Left ventricle myocardium superior (tissue), 1 donor: ENCODE data around the gene B4GALNT1. TPM values are rescaled to one million over a fixed set of nuclear protein-coding genes. Genes with fewer than 3 reads are reported as not detected.
"Not testable (repeated sequence)": the region's sequence is repeated elsewhere in the genome, so short reads cannot be mapped to it uniquely, and the experiment has no call there.

Experiments
- ATAC-seq: fragments of 200-7000 bp; cut with Tn5 transposase; one replicate; pipeline ENCODE4 v1.9.1; 2020; ENCODE audit warnings: mild to moderate bottlenecking, moderate library complexity
- DNase-seq: peaks from one replicate; pipeline ENCODE4 v3.0.0-alpha.2; 2020
- intact Hi-C: fragments of 100-400 bp; cut with micrococcal nuclease; formaldehyde crosslinking; loops from one replicate; pipeline ENCODE4 v1.11.0; 2022
- long read RNA-seq: library from polyadenylated mRNA; unstranded; transcript quantifications from one replicate; pipeline ENCODE4 v2.0.0, GENCODE V29; 2021
- total RNA-seq: library from RNA; stranded (reverse); fragmentation: NEBNext Ultra II Directional; extraction: Animal tissue kit (Norgen Biotek cat#: 25700); gene quantifications from one replicate; pipeline ENCODE4 v1.2.1, GENCODE V29; 2021
- donor health status: DM: no; HTN: yes; CAD: no; lungs with severe emphysema.

B4GALNT1 gene
- 5.1 TPM for total RNA-seq
- long read RNA-seq, partial matches to known transcripts: 1 of 7 reads
- long read RNA-seq, other reads (novel, unspliced or antisense): 2 of 7 reads

DNA sequence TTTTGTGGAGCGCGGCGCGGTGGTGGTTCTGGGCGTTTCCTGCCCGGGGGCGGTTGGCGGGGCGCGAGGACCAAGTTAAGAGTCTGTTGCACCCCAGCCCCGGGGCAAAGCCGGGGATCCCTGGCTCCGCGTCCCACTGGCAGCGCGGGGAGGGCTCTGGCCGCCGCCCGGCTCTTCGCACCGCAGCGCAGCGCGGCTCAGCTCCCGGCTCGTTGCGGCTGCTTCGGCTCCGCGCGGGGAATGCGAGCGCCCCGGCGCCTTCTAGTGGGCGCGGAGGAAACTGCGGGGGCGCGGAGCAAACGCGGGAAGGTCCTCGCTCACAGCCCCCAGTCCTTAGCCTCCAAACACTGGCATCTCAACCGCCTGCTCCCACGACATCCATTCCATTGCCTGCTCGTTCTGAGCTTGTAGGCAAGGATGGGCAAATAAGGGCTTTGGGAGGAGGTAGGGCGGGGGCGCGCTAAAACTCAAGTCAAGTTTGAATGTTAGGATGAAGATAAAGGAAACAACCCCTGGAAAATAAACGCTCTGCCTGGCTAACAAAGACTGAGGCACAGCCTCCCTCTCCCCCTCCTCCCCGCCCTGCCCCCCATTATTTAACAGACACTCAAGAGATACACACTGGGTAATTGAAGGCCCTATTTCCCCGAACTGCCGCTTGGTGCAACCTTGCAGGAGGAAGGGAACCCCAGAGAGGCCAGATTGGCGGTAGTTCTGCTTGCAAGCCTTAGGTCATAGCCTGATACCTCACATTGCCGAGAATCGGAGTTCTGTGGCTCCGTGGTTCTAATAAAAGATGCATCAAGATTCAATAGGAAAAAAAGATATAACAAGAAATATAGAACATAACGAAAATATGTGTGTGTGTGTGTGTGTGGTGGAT lies at the start of gene B4GALNT1:
Gene B4GALNT1, minus strand, starts transcription at position 244 of the 883 bp plus-strand sequence. CDS start 1,069 bp downstream, outside the sequence.
- ATAC-seq: peak; percentile 94
- intact Hi-C loops: no loop called here
- peak; percentile 79 for DNase-seq

DNA sequence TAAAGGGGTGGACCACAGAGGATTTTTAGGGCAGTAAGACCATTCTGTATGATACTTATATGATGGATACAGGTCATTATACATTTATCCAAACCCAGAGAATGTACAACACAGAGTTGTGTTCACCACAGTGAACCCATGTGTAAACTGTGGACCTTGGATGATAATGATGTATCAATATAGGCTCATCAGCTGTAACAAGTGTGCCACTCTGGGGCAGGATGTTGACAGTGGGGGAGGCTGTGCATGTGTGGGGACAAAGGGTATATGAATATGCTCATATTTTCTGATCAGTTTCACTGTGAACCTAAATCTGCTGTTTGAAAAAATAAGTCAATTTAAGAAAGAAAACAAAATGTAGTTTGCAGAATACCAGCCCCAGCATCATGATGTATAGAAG lies 46.7 kb upstream of the B4GALNT1 start:
- intact Hi-C loops: no loop called here
- no peak for ATAC-seq
- DNase-seq: no peak

DNA sequence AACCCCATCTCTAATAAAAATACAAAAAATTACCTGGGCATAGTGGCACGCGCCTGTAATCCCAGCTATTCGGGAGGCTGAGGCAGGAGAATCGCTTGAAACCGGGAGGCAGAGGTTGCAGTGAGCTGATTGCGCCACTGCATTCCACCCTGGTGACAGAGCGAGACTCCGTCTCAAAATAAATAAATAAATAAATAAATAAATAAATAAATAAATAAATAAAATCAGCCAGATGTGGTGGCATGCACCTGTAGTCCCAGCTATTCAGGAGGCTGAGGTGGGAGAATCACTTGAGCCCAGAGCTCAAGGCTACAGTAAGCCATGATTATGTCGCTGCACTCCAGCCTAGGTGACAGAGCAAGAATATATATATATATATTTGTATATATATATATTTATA lies 44.9 kb upstream of the B4GALNT1 start:
- DNase-seq, ATAC-seq, intact Hi-C loops: not testable (repeated sequence)

DNA sequence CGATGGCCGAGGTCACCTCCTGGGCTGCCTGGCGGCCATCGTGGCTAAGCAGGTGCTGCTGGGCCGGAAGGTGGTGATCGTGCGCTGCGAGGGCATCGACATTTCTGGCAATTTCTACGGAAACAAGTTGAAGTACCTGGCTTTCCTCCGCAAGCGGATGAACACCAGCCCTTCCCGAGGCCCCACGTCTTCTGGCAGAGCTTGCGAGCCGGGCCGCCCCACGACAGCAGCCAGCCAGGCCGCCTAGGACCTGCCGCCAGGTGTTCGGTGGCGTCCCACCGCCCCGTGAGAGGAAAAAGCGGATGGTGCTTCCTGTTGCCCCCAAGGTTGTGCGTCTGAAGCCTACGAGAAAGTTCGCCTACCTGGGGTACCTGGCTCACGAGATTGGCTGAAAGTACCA lies 41.7 kb upstream of the B4GALNT1 start:
- no peak for DNase-seq
- intact Hi-C loops: no loop called here
- ATAC-seq: no peak

DNA sequence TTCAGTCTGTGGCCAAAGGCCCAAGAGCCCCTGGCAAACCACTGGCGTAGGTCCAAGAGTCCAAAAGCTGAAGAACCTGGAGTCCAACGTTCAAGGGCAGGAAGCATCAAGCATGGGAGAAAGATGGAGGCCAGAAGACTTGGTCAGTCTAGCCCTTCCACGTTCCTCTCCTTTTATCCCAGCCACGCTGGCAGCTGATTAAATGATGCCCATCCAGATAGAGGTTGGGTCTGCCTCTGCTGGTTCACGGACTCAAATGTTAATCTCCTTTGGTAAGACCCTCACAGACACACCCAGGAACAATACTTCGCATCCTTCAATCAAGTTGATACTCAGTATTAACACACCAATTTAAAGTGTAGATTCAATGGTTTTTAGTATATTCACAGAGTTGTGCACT lies 39.8 kb upstream of the B4GALNT1 start:
- intact Hi-C loops: no loop called here
- ATAC-seq (no peak), DNase-seq (no peak)

DNA sequence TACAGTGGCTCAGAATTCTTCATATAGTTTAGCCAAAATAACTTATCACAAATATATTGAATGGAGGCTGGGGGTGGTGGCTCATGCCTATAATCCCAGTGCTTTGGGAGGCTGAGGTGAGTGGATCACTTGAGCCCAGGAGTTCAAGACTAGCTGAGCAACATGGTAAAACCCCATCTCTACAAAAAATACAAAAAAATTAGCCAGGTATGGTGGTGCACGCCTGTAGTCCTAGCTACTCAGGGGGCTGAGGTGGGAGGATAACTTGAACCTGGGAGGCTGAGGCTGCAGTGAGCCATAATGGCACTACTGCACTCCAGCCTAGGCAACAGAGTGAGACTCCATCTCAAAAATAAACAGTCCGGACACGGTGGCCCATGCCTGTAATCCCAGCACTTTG lies 38.8 kb upstream of the B4GALNT1 start:
- DNase-seq, intact Hi-C loops, ATAC-seq: not testable (repeated sequence)

DNA sequence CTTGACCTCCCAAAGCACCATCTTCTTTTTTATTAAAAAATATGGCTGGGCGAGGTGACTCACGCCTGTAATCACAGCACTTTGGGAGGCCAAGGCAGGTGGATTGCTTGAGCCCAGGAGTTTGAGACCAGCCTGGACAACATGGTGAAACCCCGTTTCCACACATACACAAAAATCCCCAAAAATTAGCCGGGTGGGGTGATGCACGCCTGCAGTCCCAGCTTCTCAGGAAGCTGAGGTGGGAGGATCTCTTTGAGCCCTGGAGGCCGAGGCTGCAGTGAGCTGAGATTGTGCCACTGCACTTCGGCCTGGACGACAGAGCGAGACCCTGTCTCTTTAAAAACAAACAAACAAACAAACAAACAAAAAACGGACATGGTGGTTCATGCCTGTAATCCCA lies 36.7 kb upstream of the B4GALNT1 start:
- ATAC-seq, DNase-seq, intact Hi-C loops: not testable (repeated sequence)

DNA sequence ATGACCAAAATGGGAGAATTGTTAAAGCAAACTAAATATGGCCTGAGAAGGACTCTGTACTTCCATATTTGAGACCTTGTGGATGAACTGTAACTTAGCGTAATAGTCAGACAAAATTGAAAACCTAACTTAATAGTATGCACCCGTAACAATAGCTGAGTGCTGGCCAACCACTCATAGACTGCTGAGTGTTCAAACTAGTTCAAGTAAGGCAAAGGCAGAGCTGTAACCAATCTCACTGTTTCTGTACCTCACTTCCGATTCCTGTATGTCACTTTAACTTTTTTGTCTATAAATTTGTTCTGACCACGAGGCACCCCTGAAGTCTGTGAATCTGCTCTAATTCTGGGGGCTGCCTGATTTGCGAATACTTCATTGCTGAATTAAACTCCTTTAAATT lies 33.9 kb upstream of the B4GALNT1 start:
- DNase-seq (no peak), ATAC-seq (no peak)
- intact Hi-C loops: no loop called here

DNA sequence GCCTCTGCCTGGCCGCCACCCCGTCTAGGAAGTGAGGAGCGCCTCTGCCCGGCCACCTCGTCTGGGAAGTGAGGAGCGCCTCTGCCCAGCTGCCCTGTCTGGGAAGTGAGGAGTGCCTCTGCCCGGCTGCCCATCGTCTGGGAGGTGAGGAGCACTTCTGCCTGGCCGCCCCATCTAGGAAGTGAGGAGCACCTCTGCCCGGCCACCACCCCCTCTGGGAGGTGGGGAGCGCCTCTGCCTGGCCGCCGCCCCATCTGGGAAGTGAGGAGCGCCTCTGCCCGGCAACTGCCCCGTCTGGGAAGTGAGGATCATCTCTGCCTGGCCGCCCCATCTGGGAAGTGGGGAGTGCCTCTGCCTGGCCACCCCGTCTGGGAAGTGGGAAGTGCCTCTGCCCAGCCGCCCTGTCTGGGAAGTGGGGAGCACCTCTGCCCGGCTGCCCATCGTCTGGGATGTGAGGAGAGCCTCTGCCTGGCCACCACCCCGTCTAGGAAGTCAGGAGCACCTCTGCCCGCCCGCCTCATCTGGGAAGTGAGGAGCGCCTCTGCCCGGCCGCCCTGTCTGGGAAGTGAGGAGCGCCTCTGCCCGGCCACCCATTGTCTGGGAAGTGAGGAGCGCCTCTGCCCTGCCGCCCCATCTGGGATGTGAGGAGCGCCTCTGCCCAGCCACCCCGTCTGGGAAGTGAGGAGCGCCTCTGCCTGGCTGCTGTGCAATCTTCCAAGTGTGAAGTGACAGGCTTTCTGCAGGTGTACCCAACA lies 32.2 kb upstream of the B4GALNT1 start:
- intact Hi-C loops: not testable (repeated sequence)

DNA sequence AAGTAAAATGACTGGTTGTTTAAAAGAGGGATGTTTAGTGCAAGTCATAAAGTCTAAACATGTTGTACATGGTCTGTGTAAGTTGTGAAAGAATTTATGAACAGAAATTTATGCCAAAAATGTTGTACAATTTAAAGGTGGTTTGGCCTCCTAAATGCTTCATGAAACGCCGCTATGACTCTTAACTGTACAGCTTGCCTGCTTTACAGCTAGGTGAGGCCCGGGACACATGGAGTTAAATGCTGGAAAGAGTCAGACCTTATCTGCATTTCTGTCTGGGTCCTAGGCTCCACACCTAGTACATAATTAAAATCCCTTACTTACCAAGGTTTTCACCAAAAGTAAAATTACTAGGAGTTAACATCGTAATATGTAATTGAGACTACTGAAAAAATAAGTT lies 28.4 kb upstream of the B4GALNT1 start:
- DNase-seq (no peak), ATAC-seq (no peak)
- intact Hi-C loops: no loop called here

More for the DNA sequence above, 32.2 kb upstream of the B4GALNT1 start:
- DNase-seq, ATAC-seq: not testable (repeated sequence)

DNA sequence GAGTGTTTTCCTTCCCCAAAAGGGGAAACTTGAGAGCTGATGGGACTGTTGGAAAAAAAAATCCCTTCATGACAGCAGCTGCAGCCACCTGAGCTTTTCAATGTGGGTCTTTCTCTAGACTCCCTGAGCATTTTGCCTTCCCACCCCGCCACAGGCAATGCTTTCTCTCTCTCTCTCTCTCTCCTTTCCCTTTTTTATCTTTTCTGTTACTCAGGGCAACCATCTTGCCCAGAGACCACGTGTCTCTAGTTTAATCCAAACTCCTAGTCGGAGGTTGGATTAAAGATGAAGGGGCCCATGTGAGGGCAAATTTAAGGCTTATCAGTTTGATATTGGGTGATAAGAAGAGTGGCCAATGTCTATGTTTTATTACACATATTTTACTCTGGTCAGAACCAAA lies 25.9 kb upstream of the B4GALNT1 start:
- no peak for DNase-seq
- no peak for ATAC-seq
- intact Hi-C loops: no loop called here

DNA sequence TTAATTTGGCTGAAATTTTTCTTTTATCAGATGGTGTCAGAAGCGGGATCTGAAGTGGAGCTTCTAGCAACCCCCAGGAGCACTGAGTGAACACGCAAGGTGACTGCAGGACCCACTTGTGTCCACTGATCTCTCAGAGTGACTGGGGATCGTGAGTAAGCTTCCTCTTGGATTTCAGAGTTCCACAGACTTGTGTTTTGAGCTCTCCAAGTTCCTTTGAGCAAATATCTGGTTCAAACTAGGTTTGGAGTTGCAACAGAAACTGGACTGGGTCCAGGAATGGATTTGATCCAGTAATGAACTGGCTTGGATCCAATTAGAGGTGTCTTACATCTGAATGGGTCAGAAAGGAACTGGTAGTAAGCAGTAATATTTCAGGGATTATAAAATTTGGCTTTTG lies 24.7 kb upstream of the B4GALNT1 start:
- intact Hi-C loops: no loop called here
- ATAC-seq (no peak), DNase-seq (no peak)

DNA sequence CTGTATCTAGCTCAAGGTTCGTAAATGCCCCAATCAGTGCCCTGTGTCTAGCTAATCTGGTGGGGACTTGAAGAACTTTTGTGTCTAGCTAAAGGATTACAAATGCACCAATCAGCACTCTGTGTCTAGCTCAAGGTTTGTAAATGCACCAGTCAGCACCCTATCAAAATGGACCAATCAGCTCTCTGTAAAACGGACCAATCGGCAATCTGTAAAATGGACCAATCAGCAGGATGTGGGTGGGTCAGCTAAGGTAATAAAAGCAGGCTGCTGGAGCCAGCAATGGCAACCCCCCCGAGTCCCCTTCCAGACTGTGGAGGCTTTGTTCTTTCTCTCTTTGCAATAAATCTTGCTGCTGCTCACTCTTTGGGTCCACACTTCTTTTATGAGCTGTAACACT lies 23.4 kb upstream of the B4GALNT1 start:
- intact Hi-C loops, DNase-seq, ATAC-seq: not testable (repeated sequence)

DNA sequence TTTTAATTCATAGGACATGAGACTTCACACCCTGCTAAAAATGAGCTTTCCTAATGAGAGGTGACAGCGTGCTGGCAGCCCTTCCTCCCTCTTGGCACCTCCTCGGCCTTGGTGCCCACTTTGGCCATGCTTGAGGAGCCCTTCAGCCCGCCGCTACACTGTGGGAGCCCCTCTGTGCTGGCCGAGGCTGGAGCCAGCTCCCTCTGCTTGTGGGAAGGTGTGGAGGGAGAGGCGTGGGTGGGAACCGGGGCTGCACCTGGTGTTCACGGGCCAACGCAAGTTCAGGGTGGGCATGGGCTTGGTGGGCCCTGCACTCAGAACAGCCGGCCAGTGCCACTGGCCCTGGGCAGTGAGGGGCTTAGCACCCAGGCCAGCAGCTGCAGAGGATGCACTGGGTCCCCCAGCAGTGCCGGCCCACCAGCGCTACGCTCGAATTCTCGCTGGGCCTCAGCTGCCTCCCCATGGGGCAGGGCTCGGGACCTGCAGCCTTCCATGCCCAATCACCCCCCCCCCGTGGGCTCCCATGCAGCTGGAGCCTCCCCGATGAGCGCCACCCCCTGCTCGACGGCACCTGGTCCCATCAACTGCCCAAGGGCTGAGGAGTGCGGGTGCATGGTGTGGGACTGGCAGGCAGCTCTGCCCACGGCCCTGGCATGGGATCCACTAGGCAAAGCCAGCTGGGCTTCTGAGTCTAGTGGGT lies 22.7 kb upstream of the B4GALNT1 start:
- intact Hi-C loops: no loop called here
- ATAC-seq (no peak), DNase-seq (no peak)

DNA sequence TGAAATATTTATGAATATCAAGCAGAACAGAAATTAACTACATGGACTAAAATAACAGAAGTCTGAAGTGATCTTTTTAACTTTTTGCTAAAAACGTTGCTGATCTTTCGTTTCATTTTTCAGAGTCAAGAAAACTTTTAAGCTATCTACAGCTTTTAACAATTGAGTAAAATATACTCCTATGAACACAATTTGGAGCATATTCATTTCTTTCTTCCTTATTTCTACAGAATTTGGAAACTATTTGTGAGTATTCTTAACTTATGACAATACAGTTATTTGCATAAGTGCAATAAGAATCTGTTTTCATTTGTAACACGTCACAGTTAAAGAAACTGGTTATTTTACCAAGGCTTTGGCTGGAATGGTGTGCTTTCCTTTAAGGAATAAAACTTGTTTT lies 21.0 kb upstream of the B4GALNT1 start:
- intact Hi-C loops: no loop called here
- ATAC-seq (no peak), DNase-seq (no peak)

DNA sequence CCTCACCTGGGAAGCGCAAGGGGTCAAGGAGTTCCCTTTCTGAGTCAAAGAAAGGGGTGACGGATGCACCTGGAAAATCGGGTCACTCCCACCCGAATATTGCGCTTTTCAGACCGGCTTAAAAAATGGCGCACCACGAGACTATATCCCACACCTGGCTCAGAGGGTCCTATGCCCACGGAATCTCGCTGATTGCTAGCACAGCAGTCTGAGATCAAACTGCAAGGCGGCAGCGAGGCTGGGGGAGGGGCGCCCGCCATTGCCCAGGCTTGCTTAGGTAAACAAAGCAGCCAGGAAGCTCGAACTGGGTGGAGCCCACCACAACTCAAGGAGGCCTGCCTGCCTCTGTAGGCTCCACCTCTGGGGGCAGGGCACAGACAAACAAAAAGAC lies 13.7 kb upstream of the B4GALNT1 start:
- DNase-seq, intact Hi-C loops, ATAC-seq: not testable (repeated sequence)

DNA sequence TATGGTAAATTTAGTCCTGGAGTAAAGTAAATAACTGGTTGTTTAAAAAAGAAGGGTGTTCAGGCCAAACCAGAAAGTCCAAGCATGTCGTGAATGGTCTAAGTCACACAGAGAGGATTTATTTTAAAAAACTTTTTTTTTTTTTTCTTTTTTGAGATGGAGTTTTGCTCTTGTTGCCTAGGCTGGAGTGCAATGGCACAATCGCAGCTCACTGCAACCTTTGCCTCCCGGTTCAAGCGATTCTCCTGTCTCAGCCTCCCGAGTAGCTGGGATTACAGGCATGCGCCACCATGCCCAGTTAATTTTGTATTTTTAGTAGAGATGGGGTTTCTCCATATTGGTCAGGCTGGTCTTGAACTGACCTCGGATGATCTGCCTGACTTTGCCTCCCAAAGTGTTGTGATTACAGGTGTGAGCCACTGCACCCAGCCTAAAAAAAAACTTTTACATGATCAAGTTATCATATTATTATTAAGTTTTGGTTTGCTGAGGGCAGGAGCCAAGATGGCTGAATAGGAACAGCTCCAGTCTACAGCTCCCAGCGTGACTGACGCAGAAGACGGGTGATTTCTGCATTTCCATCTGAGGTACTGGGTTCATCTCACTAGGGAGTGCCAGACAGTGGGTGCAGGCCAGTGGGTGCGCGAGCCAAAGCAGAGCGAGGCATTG lies 13.1 kb upstream of the B4GALNT1 start:
- ATAC-seq, DNase-seq, intact Hi-C loops: not testable (repeated sequence)

DNA sequence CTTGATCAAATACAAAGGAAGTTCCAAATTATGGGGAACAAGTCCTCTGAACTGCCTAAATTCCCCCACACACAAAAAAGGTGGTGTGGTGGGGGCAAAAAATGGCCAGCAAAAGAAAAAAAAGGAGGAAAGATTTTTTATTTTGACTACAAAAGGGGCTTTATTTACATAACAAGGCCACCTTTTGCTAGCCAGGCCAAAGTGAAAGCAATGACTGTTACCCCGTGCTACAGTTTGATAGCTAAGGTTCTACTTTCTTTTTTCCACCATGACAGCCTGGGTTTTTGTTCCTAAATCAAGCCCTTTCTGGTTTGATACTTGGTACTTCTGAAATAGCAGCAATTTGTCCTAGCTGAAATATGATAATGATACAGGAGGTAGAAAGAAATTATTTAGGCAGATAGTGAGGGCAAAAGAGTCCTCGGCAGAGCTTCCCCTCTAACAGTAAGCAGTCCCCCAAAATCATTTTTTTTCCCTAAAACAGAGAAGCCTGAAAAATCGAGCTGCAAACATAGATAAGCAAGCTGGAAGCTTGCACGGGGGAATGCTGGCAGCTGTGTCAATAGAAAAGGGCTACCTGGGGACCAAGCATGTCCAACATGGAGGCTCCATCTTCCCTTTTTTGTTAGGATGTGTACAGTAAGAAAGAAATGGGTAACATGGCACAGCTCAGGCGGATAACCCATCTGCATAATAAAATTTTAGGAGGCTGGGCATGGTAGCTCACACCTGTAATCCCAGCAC lies 8.9 kb upstream of the B4GALNT1 start:
- intact Hi-C loops: no loop called here
- DNase-seq (no peak), ATAC-seq (no peak)
